ENCODE data around the gene CADM1. TPM values are rescaled to one million over a fixed set of nuclear protein-coding genes. Genes with fewer than 3 reads are reported as not detected.

The CADM1 gene
- total RNA-seq, 4 donors from 2014 or later, result 89.9 to 351 (median 235) TPM

DNA sequence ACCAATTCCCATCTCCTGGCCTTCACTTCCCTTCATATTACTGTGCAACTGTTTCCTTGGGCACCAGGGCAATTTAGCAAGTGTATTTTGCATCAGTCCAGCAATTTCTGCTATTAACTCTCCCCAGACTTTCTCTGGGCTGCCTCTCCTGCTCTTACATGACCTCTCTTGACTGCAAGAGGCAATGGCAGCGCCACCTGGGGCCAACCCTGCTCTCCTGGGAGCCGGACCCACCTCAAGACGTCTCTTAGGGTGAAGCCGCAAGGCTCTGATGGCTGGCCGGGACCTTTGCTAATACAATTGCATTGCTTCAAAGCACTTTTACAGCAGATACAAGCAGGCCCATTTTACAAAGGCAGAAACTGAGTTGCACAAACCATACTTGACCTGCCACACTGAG lies 360.2 kb downstream of the CADM1 start:
- H3K4me3 ChIP-seq (replicated peaks in 1 of 3), result no peak overlapping the region
- no peaks in the 10 kb centered on the region for H3K9me3 ChIP-seq
- H3K36me3 ChIP-seq, result no peaks in the 10 kb centered on the region
- intact Hi-C loops (cut with DNase I), result no loop called here
- TF ChIP-seq POLR2A (IDR thresholded peaks at IDR 0.05), result no peak
- TF ChIP-seq, protein P1, sequence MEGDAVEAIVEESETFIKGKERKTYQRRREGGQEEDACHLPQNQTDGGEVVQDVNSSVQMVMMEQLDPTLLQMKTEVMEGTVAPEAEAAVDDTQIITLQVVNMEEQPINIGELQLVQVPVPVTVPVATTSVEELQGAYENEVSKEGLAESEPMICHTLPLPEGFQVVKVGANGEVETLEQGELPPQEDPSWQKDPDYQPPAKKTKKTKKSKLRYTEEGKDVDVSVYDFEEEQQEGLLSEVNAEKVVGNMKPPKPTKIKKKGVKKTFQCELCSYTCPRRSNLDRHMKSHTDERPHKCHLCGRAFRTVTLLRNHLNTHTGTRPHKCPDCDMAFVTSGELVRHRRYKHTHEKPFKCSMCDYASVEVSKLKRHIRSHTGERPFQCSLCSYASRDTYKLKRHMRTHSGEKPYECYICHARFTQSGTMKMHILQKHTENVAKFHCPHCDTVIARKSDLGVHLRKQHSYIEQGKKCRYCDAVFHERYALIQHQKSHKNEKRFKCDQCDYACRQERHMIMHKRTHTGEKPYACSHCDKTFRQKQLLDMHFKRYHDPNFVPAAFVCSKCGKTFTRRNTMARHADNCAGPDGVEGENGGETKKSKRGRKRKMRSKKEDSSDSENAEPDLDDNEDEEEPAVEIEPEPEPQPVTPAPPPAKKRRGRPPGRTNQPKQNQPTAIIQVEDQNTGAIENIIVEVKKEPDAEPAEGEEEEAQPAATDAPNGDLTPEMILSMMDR (IDR thresholded peaks at IDR 0.05), result no peak
- WGBS, 2 donors, result 85 to 89% methylated on average over 5 of the region's 5 CpGs
- no peaks in the 10 kb centered on the region for H3K4me1 ChIP-seq
- no peaks in the 10 kb centered on the region for H3K27me3 ChIP-seq
- H3K27ac ChIP-seq, result no peak overlapping the region
- DNase-seq, result no peak

DNA sequence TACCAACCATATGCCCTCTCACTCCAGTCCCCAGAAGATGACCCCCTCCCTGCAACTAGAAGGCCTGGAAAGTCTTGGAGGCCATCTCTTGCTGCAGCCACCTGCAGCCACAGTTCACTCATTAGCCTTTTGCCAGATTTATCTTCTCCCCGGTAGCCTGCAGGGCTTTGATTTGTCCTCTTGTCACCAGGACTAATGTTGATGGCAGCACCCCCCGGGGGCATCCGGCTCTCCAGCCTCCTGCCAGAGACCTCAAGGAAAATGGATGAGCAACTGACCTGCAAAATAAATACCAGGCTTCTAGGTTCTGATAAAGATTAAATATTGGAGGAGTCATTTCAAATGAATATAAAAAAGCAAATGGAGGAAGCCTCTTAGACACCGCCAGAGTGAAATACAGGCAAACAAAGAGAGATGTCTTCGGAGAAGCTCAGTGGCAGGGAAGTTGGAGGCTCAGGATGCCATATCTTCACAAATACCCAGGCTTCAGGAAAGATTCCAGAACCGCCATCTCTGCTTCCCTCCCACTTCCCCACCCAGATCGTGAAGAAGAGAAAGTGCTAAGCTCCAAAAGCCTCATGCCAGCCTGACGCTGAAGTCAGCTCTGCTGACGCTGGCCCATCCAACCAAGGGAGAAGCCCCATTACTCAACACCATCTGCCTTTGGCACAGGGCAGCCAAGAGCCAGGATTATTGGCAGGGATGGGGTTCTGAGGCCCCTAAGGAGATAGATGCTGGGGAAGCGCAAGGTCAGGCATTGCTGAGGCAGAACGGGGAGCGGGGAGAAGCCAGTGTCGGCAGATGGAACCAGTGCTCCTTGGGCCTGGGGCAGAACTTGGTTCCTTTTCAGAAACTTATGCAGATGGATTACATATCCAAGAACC lies 362.7 kb downstream of the CADM1 start:
- no peak for DNase-seq
- H3K4me1 ChIP-seq, result no peaks in the 10 kb centered on the region
- H3K4me3 ChIP-seq (replicated peaks in 1 of 3), result no peak overlapping the region
- no peaks in the 10 kb centered on the region for H3K9me3 ChIP-seq
- H3K36me3 ChIP-seq, result no peaks in the 10 kb centered on the region
- TF ChIP-seq POLR2A (IDR thresholded peaks at IDR 0.05), result no peak
- TF ChIP-seq, protein P1 (IDR thresholded peaks at IDR 0.05), result no peak
- no peak overlapping the region for H3K27ac ChIP-seq
- intact Hi-C loops (cut with DNase I), result no loop called here
- WGBS, 2 donors, result 88 to 91% methylated on average over 13 of the region's 13 CpGs
- H3K27me3 ChIP-seq, result no peaks in the 10 kb centered on the region

DNA sequence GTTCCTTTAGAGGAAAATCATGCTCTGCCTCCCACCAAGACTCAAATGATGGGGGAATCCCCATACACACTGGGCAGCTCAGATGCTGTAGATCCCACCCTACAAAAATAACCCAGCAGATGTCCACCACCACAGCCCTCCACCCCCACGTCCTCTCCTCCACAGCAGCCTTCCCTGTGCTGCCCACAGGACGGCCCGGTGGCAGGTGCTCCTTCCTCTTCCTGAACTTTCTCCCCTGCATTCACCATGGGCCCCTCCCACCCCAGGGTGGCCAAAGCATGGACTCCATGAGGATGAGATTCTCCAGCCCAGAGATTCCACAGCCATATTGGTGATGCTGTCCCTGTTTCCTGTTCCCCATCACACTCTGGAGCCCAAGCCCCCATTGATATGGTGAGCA lies 368.3 kb downstream of the CADM1 start:
- 73 to 91% methylated on average over 3 of the region's 3 CpGs for WGBS, 2 donors

DNA sequence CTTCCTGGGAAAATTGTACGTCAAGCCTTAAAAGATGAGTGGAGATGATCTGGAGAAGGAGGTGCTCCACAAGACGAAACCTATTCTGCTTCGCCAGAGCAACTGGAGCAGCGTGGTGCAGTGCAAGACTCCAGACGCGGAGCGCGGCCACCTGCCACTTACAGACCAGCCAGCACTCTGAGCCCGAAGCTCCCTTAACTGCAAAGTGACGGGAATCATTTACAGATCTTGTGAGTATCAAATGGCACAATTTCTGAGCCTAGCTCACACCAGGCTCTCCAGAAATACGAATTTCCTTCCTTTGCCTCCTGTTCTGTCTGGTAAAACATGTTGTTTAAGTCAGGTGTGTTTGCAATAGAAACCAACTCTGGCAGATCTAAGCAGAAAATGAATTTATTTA lies 369.3 kb downstream of the CADM1 start:
- Histone ChIP-seq H3K36me3 (no peaks in the 10 kb centered on the region), H3K27me3 (no peaks in the 10 kb centered on the region), H3K9me3 (no peaks in the 10 kb centered on the region), H3K4me1 (peaks cover 0 to 7% of the 10 kb centered on the region in 2 donors), H3K27ac (no peak overlapping the region), H3K4me3 (replicated peaks in 1 of 3) (no peak overlapping the region)
- DNase-seq, result no peak
- TF ChIP-seq, protein P1 (IDR thresholded peaks at IDR 0.05), result no peak
- no peak for TF ChIP-seq POLR2A (IDR thresholded peaks at IDR 0.05)
- WGBS, 2 donors, result 88 to 90% methylated on average over 11 of the region's 11 CpGs
- intact Hi-C loops (cut with DNase I), result no loop called here

More for the DNA sequence above, 368.3 kb downstream of the CADM1 start:
- TF ChIP-seq, protein P1 (IDR thresholded peaks at IDR 0.05), result no peak
- TF ChIP-seq POLR2A (IDR thresholded peaks at IDR 0.05), result no peak
- Histone ChIP-seq H3K27ac (no peak overlapping the region), H3K27me3 (no peaks in the 10 kb centered on the region), H3K4me3 (replicated peaks in 1 of 3) (no peak overlapping the region), H3K4me1 (no peaks in the 10 kb centered on the region), H3K36me3 (no peaks in the 10 kb centered on the region), H3K9me3 (no peaks in the 10 kb centered on the region)
- DNase-seq, result no peak
- intact Hi-C loops (cut with DNase I), result no loop called here

DNA sequence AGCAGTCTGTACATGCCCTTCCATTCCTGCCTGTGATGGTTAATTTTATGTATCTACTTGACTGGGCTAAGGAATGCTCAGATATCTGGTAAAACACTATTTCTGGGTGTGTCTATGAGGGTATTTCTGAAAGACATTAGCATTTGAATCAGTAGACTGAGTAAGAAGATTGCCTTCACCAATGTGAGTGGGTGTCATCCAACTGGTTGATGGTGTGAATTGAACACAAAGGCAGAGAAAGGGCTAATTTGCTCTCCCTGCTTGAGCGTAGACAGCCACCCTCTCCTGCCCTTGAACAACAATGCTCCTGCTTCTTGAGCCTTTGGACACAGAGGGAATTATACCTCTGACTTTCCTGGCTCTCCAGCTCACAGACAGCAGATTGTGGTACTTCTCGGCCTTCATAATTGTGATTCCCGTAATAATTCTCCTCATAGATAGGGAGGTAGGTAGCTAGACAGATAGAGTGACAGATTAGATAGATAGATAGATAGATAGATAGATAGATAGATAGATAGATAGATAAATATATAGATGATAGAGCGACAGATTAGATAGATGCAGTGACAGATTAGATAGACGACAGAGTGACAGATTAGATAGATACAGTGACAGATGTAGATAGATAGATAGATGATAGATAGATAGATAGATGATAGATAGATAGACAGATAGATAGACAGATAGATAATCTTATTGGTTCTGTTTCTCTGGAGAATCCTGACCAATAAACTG lies 370.6 kb downstream of the CADM1 start:
- intact Hi-C loops (cut with DNase I), result no loop called here
- no peak for TF ChIP-seq POLR2A (IDR thresholded peaks at IDR 0.05)
- TF ChIP-seq, protein P1 (IDR thresholded peaks at IDR 0.05), result no peak
- H3K4me1 ChIP-seq, result peaks cover 0 to 9% of the 10 kb centered on the region in 2 donors
- 92 to 95% methylated on average over 5 of the region's 5 CpGs for WGBS, 2 donors
- no peaks in the 10 kb centered on the region for H3K36me3 ChIP-seq
- no peaks in the 10 kb centered on the region for H3K9me3 ChIP-seq
- no peaks in the 10 kb centered on the region for H3K27me3 ChIP-seq
- H3K4me3 ChIP-seq (replicated peaks in 1 of 3), result no peak overlapping the region
- H3K27ac ChIP-seq, result no peak overlapping the region
- no peak for DNase-seq
